ENCODE data around the gene EPB41L4A.

EPB41L4A gene

GRCh38 chr5:112303685-112304084 lies 115.4 kb downstream of the EPB41L4A start:
- DNase-seq, result no peak

- DNase-seq, result no peak
Observed at GRCh38 chr5:112294126-112294525, 125.0 kb downstream of the EPB41L4A start.

- DNase-seq, result no peak
Observed at GRCh38 chr5:112293587-112293986, 125.5 kb downstream of the EPB41L4A start.

- DNase-seq, result no peak
Observed at GRCh38 chr5:112290691-112291090, 128.4 kb downstream of the EPB41L4A start.

- no peak for DNase-seq
Observed at GRCh38 chr5:112289465-112289864, 129.6 kb downstream of the EPB41L4A start.

DNA sequence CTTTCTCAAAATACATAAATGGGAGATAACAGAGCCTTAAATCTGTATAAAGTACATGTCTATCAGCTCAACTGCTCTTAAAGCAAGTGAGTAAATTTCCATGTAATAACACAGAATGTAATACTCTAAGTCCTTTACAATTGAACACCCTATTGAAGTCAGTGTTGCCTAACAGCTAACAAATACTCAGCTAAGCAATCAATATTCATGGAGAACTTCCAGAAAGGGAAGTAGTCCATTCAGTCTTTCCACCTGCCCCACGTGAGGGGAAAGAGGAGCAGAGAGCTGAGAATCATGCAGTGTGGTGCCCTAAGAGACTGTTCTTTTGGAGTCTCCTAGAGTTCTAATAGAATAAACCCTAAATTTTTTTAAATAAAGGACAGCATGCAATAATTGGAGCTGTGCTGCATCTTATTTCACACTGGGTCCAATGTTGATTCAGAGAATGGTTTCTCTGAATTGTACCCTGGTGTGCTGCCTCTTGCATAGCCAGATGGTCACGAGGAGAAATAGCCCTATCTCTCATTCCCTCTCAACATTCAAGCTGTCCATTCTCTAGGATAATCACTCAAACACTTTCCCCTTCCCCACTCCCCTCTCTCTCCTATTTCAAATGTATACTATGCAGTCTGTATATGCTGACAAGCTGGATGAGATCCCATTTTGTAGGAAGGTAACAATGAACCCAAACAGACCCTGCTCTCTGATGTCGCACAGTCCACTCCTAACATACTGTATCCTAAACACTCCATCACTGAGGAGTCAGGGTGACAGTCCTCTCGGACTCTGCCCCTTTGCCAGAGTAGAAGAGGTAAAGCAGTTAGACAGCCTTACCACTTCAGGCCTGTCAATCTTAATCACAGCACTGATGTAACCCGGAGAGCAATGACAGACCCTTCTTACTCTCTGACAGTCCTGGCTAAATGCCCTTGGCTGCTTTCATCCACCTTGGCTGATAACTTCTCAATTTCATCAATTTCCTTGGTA lies 134.8 kb downstream of the EPB41L4A start:
- no peak for DNase-seq

GRCh38 chr5:112283034-112283582 lies 136.0 kb downstream of the EPB41L4A start:
- no peak for DNase-seq

- DNase-seq, result no peak
Observed at GRCh38 chr5:112279082-112279481, 140.0 kb downstream of the EPB41L4A start.

DNA sequence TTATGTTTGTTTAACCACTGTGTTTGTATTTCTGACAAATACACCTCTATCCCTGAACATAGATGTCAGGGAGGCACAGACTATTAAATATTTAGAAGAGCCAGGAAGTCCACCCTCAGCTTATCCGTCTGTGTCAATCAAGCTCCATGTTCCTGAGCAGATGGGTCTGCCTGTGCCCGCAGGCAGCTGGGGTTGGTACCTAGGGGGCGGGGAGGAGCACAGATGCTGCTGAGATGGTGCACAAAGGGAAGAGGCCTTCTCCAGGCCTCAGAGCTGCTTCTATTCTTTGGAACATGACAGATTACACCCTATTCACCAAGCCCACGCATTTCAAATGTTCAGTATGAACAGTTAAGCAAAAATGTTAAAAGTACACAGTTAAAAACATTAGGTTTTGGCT lies 142.1 kb downstream of the EPB41L4A start:
- DNase-seq, result no peak

- DNase-seq, result no peak
Observed at GRCh38 chr5:112275671-112276070, 143.4 kb downstream of the EPB41L4A start.

DNA sequence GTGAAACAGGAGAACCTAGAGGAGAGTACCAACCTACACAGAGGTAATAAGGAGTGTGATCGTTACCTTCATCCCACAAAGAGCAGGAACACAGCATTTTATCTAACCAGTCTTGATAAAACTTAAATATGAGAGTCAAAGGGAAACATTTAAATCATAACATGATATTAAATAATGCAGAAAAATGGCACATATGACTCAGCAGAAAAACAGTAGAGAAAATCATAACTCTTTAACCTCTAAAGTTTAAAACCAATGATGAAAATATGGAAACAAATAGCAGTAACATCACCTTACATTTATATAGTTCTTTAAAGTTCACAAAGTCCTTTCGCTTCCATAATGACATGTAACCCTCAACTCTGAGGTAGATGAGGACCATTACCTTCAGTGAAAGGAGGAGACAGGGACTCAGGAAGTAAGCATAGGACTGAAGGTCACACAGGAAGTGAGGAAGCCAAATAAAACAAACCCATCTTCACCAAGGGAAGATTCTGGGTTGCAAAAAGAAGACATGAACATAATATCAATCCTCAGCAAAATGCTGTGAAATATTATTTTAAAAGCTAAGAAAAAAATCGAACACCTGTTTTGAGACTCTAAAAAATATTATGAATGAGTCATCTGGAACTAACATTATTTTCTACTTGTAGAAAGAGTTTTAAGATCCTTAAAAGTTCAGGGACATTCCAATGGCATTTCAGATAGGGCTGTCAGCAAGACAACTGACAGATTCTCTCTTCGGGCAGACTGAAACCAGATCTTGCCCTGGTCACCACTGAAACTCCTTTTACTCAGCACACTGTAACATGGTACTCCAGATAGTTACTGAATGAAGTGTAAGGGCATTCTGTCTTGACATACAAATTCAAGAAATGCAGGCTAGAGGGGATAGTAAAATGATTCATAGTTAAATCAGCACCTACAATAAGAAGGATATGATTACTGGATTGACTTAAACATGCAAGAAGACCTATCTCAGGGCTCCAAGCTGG lies 148.5 kb downstream of the EPB41L4A start:
- no peak for DNase-seq

DNA sequence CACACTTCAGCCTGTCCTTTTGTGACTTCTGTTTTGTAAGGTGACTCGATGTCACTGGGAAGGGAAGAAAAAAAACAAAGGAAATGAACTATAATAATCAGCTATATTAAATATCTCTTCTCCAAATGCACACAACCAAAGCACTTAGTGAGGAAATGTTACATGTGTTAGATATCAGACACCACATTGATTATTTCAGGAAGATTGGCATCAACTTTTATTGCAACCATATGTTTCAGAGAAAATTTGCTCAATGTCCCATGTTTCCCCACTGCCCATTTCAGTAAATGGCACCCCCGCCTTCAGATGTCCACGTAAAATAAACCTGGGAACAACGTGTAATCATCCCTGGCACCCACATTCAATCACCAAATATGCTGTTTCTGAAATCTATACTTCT lies 151.8 kb downstream of the EPB41L4A start:
- no peak for DNase-seq

DNA sequence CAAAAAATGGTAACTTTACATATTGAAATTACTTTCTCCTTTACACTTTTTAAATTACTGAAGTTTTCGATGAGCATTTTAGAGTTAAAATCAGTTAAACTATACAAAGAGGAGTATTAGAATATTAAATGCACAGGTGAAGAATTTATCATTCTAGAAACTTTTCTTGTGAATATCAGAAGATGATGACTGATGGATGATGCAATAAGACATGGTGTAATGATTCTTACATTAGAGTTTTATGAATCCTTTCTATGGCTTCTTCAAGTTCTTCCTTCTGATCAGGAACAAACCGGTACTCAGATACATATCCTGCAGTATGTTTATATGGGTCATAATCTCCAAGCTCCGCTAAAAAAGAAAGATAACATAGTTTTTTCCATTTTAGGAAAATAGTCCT lies 154.4 kb downstream of the EPB41L4A start:
- DNase-seq, result no peak

DNA sequence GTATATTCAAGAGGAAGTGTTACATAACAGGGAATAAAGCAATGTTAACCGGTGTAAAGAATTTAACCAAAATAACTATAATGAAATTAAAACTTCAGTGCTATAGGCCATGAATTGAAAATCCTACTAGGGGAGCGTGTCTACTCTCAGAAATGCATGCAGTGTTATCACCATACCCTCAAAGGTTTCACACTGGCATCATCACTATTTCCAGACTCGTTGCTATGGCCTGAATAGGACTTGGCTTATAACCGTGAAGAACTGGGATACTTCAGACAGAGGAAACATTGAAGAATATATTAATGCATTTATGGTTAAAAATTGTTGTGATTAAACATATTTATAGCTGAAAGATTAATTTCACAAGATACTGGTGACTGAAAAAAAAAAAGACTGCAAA lies 154.9 kb downstream of the EPB41L4A start:
- DNase-seq, result no peak

DNA sequence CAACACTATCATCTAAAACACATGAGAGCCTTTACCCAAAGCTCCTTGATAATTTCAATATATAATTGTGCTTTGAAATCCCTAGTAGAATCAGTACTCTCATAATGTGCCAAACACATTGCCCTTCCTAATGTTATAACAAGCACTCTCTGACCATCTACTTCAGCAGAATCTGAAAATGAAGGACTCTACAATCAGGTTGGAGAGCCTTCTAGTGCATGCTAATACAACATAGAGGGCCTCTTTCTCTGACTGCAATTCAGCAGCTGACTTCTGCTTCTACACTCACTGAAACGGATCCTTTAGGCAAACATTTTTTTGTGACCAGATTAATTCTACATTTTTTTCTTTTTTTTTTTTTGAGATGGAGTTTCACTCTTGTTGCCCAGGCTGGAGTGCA lies 155.6 kb downstream of the EPB41L4A start:
- DNase-seq, result no peak

DNA sequence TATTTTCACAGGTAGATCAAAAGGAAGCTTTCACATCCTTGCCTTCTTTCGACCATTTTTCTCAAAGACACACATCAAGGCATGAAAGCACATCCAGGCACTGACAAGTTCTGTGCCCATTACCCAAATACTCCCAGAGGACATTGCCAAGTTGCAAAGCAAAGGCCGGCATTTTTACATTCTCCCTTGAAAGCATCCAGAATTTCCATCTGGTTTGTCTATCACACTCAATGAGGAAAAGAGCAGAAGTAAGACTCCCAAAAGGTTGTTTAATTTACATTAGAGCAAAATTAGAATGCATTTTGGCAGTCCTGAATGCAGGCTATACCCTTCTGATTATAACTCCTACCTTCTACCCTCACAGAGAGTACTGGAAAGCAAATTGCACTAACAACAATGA lies 160.5 kb downstream of the EPB41L4A start:
- no peak for DNase-seq

- no peak for DNase-seq
Observed at GRCh38 chr5:112257976-112258375, 161.1 kb downstream of the EPB41L4A start.

DNA sequence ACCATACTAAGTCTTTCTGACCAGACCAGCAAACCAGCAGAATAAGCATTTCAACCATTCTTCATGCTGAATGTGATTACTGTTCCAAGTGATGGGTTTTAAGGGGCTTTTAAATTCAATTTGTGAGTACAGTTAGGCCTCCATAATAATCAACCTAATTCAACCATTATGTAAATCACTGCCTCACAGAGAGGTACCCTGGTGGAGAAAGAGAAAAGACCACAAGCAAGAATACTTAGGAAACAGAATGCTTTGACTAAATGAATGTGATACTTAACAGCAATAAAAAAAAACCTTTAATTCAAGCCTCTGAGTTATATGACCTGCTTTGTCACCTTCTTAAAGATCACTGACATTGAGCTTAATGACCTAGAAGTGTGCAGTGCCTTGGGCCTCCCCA lies 162.1 kb downstream of the EPB41L4A start:
- no peak for DNase-seq

DNA sequence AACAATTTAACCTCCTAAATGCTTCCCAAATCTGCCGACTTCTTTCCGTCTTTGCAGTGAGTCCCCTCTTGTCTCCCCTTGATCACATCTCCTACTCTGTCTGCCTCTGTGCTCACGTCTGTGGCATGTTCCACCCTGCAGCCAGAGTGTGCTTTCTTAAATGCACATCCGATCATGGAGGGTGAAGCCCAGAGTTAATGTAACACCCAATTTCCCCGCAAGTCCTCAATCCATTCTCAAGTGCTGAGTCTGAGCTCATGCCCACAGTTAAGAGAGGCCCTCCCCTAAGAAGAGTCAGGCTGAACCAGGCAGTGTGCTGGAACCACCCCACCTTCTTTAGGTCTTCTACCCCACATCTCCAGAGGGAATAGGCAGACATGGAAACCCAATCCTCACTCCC lies 164.8 kb downstream of the EPB41L4A start:
- DNase-seq, result no peak

- DNase-seq, result no peak
Observed at GRCh38 chr5:112253478-112254250, 165.4 kb downstream of the EPB41L4A start.

DNA sequence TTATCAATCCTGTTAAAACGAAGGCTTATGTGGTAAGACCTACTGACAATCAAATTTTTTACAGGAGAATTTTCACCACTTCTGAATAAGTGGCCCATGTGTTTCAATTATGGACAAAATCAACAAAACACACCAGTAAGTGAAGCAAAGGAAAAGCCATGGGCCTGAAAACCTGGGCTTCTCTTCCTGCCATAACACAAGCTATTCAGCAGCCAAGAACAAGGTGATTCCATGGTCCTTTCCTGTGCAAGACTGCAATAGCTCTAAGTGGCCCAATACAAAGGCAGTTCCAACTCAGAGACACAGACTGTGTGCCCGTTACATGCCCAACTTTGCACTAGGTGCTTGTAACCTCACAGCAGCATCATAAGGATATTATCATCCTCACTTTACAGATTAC lies 168.5 kb downstream of the EPB41L4A start:
- DNase-seq, result no peak

DNA sequence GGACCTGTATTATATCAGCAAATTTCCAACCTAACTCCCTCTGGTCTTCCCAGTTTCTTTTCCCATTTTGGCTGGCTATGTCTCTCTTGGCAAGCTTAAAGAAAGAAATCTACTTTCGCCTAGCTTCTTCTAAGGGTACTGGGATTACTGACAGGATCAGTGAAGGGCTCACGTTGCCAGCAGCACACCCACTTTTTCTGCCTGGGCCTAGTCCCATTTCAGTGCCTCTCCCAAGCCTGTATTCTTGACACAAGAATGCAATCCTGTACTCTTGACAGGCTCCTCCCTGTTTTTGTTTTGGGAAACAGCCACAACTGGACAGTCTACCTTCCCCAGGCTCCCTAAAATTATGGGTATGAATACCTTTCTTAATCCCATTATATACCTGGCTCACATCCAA lies 170.5 kb downstream of the EPB41L4A start:
- DNase-seq, result no peak

All from NK-92 treated with Interleukin-12 subunit alpha and Interleukin-12 subunit beta, amount 100 ng/mL, for 24 hours (cell line).